ENCODE results near the gene TMEM74B.

GRCh38 chr20:1150968-1151367 lies 33.8 kb downstream of the TMEM74B start:
- TF ChIP-seq ZNF592 (IDR thresholded peaks at IDR 0.05): no peak
- no peak for TF ChIP-seq STAT6 (CRISPR knock-in tag; IDR thresholded peaks at IDR 0.05)
- TF ChIP-seq CTCF (IDR thresholded peaks at IDR 0.05 in 2 of 3, conservative IDR thresholded peaks at IDR 0.05 in 1 of 3; ENCODE audit: insufficient read depth in 2 of 3, low read depth in 1 of 3, low read length in 3 of 3): no peak
- no peak for TF ChIP-seq EZH2 (IDR thresholded peaks at IDR 0.05; ENCODE audit: borderline replicate concordance, low read depth, low read length)
- TF ChIP-seq BRD4 (IDR thresholded peaks at IDR 0.05): no peak

Measured in K562 (cell line).